HCT116 (cell line): ENCODE measurements around the gene BSG. TPM values are rescaled to one million over a fixed set of nuclear protein-coding genes. Genes with fewer than 3 reads are reported as not detected.

Experiments
- ATAC-seq: fragments of 200-7000 bp; cut with Tn5 transposase; 2 replicates; pipeline ENCODE4 v1.9.1; 2020; ENCODE audit warnings: mild to moderate bottlenecking, moderate library complexity
- BruUV-seq: library from RNA; stranded (reverse); fragments of 400-500 nt; replicated peaks from 2 replicates; lab custom pipeline; 2021; lab: Mats Ljungman, UMichigan
- CTCF ChIA-PET: fragments of 300-600 bp; sonication (Branson Sonifier 250); formaldehyde crosslinking; loops from one replicate; lab custom pipeline; 2021; ENCODE audit warnings: antibody characterized with exemption; lab: Charles Lee
- POLR2A ChIA-PET: fragments of 300-600, 350-600 bp; sonication (Branson Sonifier 250); formaldehyde crosslinking; loops from one replicate; lab custom pipeline; 2021; ENCODE audit warnings: antibody characterized with exemption; lab: Charles Lee
- RAD21 ChIA-PET, 2 experiments: fragments of 300-600 bp; sonication (Branson Sonifier 250); formaldehyde crosslinking; loops; one replicate each; lab custom pipeline; 2023; ENCODE audit warnings: low total read pairs in 2 of 2; ENCODE audit not compliant: uncharacterized antibody in 2 of 2, unreplicated experiment in 2 of 2, low non-redundant PET in 1 of 2; lab: Charles Lee
- DNase-seq: peaks from one replicate; pipeline ENCODE4 v3.0.0-alpha.2; 2010; ENCODE audit warnings: low read depth, low spot score
- H2AFZ ChIP-seq: fragments of 200-600 bp; shearing (Covaris generic), sonication (generic); 2 replicates; pipeline ENCODE4 v1.6.1; 2017; ENCODE audit warnings: low read depth, mixed run types, mixed read lengths, antibody characterized with exemption, low read length; ENCODE audit not compliant: poor library complexity, severe bottlenecking
- H3K27ac ChIP-seq: 2 replicates; pipeline ENCODE4 v1.5.1; 2012; ENCODE audit warnings: low read depth, low read length
- H3K27me3 ChIP-seq: fragments of 200-600 bp; sonication (generic); 2 replicates; pipeline ENCODE4 v1.6.1; 2016; ENCODE audit warnings: mixed run types, low read length, mixed read lengths; ENCODE audit not compliant: insufficient read depth
- H3K36me3 ChIP-seq, 2 experiments: fragments of 200-500 bp in 1 of 2; fragments of 200-600 bp in 1 of 2; sonication (Bioruptor generic) in 1 of 2; sonication (generic) in 1 of 2; 2 replicates each; pipeline versions ENCODE4 v1.5.1 to v1.6.1; 2014 to 2016; ENCODE audit warnings: low read length in 2 of 2, inconsistent platforms in 1 of 2, mixed read lengths in 1 of 2, mixed run types in 1 of 2; ENCODE audit not compliant: insufficient read depth in 2 of 2, control insufficient read depth in 1 of 2
- H3K4me1 ChIP-seq, 2 experiments: fragments of 200-600 bp in 1 of 2; sonication (generic) in 1 of 2; 2 replicates each; pipeline versions ENCODE4 v1.5.1 to v1.6.1; 2012 to 2017; ENCODE audit warnings: low read length in 2 of 2, inconsistent platforms in 1 of 2, mild to moderate bottlenecking in 1 of 2, mixed read lengths in 1 of 2, mixed run types in 1 of 2, moderate library complexity in 1 of 2; ENCODE audit not compliant: insufficient read depth in 2 of 2, control insufficient read depth in 1 of 2
- H3K4me2 ChIP-seq: fragments of 200-600 bp; sonication (generic); 2 replicates; pipeline ENCODE4 v1.6.1; 2017; ENCODE audit warnings: mixed run types, low read length, mixed read lengths
- H3K4me3 ChIP-seq, 2 experiments: fragments of 200-600 bp in 1 of 2; sonication (generic) in 1 of 2; replicated peaks in 1 of 2; 2 replicates each; pipeline ENCODE4 v1.5.1; 2011 to 2016; ENCODE audit warnings: low read length in 2 of 2, control low read depth in 1 of 2, low read depth in 1 of 2, mild to moderate bottlenecking in 1 of 2, mixed read lengths in 1 of 2, mixed run types in 1 of 2
- H3K79me2 ChIP-seq: fragments of 200-600 bp; sonication (generic); 2 replicates; pipeline ENCODE4 v1.6.1; 2017; ENCODE audit warnings: mild to moderate bottlenecking, mixed run types, low read length, moderate library complexity, mixed read lengths; ENCODE audit not compliant: insufficient read depth
- H3K9ac ChIP-seq: fragments of 200-600 bp; sonication (generic); 2 replicates; pipeline ENCODE4 v1.6.1; 2016; ENCODE audit warnings: low read length, mixed read lengths
- H3K9me2 ChIP-seq: fragments of 200-600 bp; sonication (generic), shearing (Covaris generic); 2 replicates; pipeline ENCODE4 v1.6.1; 2017; ENCODE audit warnings: mixed run types, mild to moderate bottlenecking, moderate library complexity; ENCODE audit not compliant: insufficient read depth
- H3K9me3 ChIP-seq, 2 experiments: fragments of 200-500 bp in 1 of 2; fragments of 200-600 bp in 1 of 2; sonication (Bioruptor generic) in 1 of 2; sonication (generic) in 1 of 2; 2 replicates each; pipeline ENCODE4 v1.6.1; 2014 to 2017; ENCODE audit warnings: low read length in 2 of 2, mixed read lengths in 2 of 2, inconsistent platforms in 1 of 2, low read depth in 1 of 2, mild to moderate bottlenecking in 1 of 2, mixed run types in 1 of 2, moderate library complexity in 1 of 2; ENCODE audit not compliant: control insufficient read depth in 1 of 2, insufficient read depth in 1 of 2
- H4K20me1 ChIP-seq: fragments of 200-600 bp; sonication (generic), shearing (Covaris generic); 2 replicates; pipeline ENCODE4 v1.6.1; 2017; ENCODE audit warnings: mixed run types, mild to moderate bottlenecking, moderate library complexity; ENCODE audit not compliant: insufficient read depth
- CBX3 ChIP-seq: IDR thresholded peaks from 2 replicates; pipeline ENCODE4 v1.6.1; 2012; ENCODE audit warnings: low read depth
- JUND ChIP-seq: IDR thresholded peaks from 2 replicates; pipeline ENCODE4 v1.6.1; 2012
- POLR2A ChIP-seq: IDR thresholded peaks from 2 replicates; pipeline ENCODE4 v1.7.0; 2011; ENCODE audit warnings: borderline replicate concordance; ENCODE audit not compliant: insufficient read depth, insufficient read length; ENCODE audit errors: extremely low read depth
- RAD21 ChIP-seq: IDR thresholded peaks from 2 replicates; pipeline ENCODE4 v1.6.1; 2012; ENCODE audit warnings: low read depth, mild to moderate bottlenecking
- SP1 ChIP-seq: IDR thresholded peaks from 2 replicates; pipeline ENCODE4 v1.6.1; 2012; ENCODE audit warnings: low read depth
- TCF7L2 ChIP-seq: IDR thresholded peaks from 2 replicates; pipeline ENCODE4 v1.7.0; 2011; ENCODE audit warnings: borderline replicate concordance, inconsistent platforms; ENCODE audit not compliant: insufficient read depth, insufficient read length; ENCODE audit errors: extremely low read depth
- ZFX ChIP-seq: fragments of 450-650 bp; IDR thresholded peaks from 2 replicates; pipeline ENCODE4 v1.6.1; 2017
- intact Hi-C: fragments of 100-400 bp; cut with micrococcal nuclease; formaldehyde crosslinking; loops from 2 replicates; pipeline ENCODE4 v1.10.0; 2022
- total RNA-seq: library from RNA; stranded (reverse); gene quantifications from one replicate; pipeline ENCODE4 v1.2.1, GENCODE V29; 2021; ENCODE audit not compliant: unreplicated experiment
- TF ChIP-seq, protein P1 (sequence below): IDR thresholded peaks from 2 replicates; pipeline ENCODE4 v1.6.1; 2012; ENCODE audit warnings: low read depth
- TF ChIP-seq, protein P2 (sequence below): IDR thresholded peaks from 2 replicates; pipeline ENCODE4 v1.6.1; 2011; ENCODE audit warnings: mild to moderate bottlenecking, low read length, moderate library complexity; ENCODE audit not compliant: insufficient replicate concordance; ENCODE audit errors: extremely low read depth
- TF ChIP-seq, protein P3 (sequence below): IDR thresholded peaks from 2 replicates; pipeline ENCODE4 v1.6.1; 2012
- TF ChIP-seq, protein P4 (sequence below), 3 experiments: fragments of 200-600 bp in 1 of 3; sonication (generic) in 1 of 3; IDR thresholded peaks in 2 of 3; conservative IDR thresholded peaks in 1 of 3; 2 replicates each; pipeline ENCODE4 v1.5.1; 2012 to 2017; ENCODE audit warnings: low read depth in 2 of 3, low read length in 2 of 3, antibody characterized with exemption in 1 of 3, borderline replicate concordance in 1 of 3, control low read depth in 1 of 3, mild to moderate bottlenecking in 1 of 3, mixed read lengths in 1 of 3, mixed run types in 1 of 3, moderate library complexity in 1 of 3; ENCODE audit not compliant: insufficient read depth in 1 of 3

The BSG gene
- total RNA-seq, 1 experiment from 2014 or later, result 603 TPM

DNA sequence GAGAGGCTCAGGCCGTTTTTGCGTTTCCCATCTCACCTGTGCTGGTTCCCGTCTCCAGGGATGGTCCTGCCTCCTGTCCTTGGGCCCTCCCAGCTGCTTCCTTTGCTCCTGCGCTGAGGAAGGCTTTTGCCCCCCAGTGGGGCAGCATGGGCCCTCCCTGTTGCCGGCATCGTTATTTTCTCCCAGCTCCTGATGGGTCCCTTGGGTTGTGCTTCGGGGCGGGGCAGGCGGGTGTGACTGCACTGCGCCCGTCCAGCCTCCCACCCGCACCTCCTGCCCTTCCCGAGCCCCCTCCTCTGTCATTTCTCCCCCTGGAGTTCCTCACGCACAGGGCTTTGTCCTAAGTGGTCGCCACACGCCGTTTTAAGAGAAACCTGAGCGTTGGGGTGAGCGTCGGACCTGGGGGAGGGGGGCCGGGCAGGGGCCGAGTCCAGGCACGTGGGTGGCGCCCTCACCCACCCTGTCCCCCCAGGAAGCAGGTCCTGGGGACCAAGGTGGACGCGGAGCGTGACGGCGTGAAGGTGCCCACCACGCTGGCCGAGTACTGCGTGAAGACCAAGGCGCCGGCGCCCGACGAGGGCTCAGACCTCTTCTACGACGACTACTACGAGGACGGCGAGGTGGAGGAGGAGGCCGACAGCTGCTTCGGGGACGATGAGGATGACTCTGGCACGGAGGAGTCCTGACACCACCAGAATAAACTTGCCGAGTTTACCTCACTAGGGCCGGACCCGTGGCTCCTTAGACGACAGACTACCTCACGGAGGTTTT, 31.3 kb upstream of the BSG start (continued):
- TF ChIP-seq, protein P1, sequence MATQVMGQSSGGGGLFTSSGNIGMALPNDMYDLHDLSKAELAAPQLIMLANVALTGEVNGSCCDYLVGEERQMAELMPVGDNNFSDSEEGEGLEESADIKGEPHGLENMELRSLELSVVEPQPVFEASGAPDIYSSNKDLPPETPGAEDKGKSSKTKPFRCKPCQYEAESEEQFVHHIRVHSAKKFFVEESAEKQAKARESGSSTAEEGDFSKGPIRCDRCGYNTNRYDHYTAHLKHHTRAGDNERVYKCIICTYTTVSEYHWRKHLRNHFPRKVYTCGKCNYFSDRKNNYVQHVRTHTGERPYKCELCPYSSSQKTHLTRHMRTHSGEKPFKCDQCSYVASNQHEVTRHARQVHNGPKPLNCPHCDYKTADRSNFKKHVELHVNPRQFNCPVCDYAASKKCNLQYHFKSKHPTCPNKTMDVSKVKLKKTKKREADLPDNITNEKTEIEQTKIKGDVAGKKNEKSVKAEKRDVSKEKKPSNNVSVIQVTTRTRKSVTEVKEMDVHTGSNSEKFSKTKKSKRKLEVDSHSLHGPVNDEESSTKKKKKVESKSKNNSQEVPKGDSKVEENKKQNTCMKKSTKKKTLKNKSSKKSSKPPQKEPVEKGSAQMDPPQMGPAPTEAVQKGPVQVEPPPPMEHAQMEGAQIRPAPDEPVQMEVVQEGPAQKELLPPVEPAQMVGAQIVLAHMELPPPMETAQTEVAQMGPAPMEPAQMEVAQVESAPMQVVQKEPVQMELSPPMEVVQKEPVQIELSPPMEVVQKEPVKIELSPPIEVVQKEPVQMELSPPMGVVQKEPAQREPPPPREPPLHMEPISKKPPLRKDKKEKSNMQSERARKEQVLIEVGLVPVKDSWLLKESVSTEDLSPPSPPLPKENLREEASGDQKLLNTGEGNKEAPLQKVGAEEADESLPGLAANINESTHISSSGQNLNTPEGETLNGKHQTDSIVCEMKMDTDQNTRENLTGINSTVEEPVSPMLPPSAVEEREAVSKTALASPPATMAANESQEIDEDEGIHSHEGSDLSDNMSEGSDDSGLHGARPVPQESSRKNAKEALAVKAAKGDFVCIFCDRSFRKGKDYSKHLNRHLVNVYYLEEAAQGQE, result no peak
- TF ChIP-seq JUND (no peak), POLR2A (no peak), CBX3 (no peak), TCF7L2 (no peak)
- TF ChIP-seq, protein P2, sequence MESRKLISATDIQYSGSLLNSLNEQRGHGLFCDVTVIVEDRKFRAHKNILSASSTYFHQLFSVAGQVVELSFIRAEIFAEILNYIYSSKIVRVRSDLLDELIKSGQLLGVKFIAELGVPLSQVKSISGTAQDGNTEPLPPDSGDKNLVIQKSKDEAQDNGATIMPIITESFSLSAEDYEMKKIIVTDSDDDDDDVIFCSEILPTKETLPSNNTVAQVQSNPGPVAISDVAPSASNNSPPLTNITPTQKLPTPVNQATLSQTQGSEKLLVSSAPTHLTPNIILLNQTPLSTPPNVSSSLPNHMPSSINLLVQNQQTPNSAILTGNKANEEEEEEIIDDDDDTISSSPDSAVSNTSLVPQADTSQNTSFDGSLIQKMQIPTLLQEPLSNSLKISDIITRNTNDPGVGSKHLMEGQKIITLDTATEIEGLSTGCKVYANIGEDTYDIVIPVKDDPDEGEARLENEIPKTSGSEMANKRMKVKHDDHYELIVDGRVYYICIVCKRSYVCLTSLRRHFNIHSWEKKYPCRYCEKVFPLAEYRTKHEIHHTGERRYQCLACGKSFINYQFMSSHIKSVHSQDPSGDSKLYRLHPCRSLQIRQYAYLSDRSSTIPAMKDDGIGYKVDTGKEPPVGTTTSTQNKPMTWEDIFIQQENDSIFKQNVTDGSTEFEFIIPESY, result no peak

DNA sequence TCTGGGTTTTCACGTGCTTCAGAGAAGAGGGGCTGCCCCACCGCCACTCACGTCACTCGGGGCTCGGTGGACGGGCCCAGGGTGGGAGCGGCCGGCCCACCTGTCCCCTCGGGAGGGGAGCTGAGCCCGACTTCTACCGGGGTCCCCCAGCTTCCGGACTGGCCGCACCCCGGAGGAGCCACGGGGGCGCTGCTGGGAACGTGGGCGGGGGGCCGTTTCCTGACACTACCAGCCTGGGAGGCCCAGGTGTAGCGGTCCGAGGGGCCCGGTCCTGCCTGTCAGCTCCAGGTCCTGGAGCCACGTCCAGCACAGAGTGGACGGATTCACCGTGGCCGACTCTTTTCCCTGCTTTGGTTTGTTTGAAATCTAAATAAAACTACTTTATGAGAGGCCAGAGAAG, 30.7 kb upstream of the BSG start:
- H3K4me2 ChIP-seq, result no peak overlapping the region
- ATAC-seq, result no peak
- H3K4me3 ChIP-seq, result no peak overlapping the region
- ChIA-PET POLR2A (interaction anchor here (1.7 kb wide), 1 partner anchor 9 kb away, joined by 5 read pairs; no protein-coding TSS in a partner anchor), RAD21 (no interaction called here), CTCF (no interaction called here)
- H3K27me3 ChIP-seq, result no peaks in the 10 kb centered on the region
- peaks cover 0 to 5% of the 10 kb centered on the region in 2 experiments; a peak in 1 of 4 replicates for H3K4me1 ChIP-seq
- peaks cover 16 to 17% of the 10 kb centered on the region in 2 experiments; a peak in 3 of 4 replicates for H3K36me3 ChIP-seq
- no peaks in the 10 kb centered on the region for H3K9me2 ChIP-seq
- no peak for DNase-seq
- intact Hi-C loops, result no loop called here
- H4K20me1 ChIP-seq, result no peaks in the 10 kb centered on the region
- BruUV-seq, result no TSS peak
- no peak overlapping the region for H2AFZ ChIP-seq
- no peaks in the 10 kb centered on the region for H3K9me3 ChIP-seq
- no peak overlapping the region for H3K9ac ChIP-seq
- H3K79me2 ChIP-seq, result peaks cover 6% of the 10 kb centered on the region; the same call in 1 of the 2 replicates
- H3K27ac ChIP-seq, result no peak overlapping the region
- TF ChIP-seq, protein P3, sequence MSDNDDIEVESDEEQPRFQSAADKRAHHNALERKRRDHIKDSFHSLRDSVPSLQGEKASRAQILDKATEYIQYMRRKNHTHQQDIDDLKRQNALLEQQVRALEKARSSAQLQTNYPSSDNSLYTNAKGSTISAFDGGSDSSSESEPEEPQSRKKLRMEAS, result no peak
- TF ChIP-seq TCF7L2, result no peak
- TF ChIP-seq RAD21, result no peak
- no peak for TF ChIP-seq ZFX
- TF ChIP-seq SP1, result no peak
- TF ChIP-seq, protein P1, result no peak
- TF ChIP-seq, protein P4, sequence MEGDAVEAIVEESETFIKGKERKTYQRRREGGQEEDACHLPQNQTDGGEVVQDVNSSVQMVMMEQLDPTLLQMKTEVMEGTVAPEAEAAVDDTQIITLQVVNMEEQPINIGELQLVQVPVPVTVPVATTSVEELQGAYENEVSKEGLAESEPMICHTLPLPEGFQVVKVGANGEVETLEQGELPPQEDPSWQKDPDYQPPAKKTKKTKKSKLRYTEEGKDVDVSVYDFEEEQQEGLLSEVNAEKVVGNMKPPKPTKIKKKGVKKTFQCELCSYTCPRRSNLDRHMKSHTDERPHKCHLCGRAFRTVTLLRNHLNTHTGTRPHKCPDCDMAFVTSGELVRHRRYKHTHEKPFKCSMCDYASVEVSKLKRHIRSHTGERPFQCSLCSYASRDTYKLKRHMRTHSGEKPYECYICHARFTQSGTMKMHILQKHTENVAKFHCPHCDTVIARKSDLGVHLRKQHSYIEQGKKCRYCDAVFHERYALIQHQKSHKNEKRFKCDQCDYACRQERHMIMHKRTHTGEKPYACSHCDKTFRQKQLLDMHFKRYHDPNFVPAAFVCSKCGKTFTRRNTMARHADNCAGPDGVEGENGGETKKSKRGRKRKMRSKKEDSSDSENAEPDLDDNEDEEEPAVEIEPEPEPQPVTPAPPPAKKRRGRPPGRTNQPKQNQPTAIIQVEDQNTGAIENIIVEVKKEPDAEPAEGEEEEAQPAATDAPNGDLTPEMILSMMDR (IDR thresholded peaks at IDR 0.05 in 2 of 3, conservative IDR thresholded peaks at IDR 0.05 in 1 of 3; ENCODE audit: borderline replicate concordance in 1 of 3, insufficient read depth in 1 of 3, low read depth in 2 of 3, low read length in 2 of 3), result no peak
